Neural cell (in vitro differentiated cells): ENCODE results near the gene MRGPRE.

Source experiments
- EP300 ChIP-seq: fragments of 450-650 bp; conservative IDR thresholded peaks from 2 replicates; pipeline ENCODE4 v1.6.1; 2014; ENCODE audit warnings: antibody characterized with exemption, mild to moderate bottlenecking, moderate library complexity; ENCODE audit not compliant: poor library complexity, severe bottlenecking
- POLR2AphosphoS5 ChIP-seq: IDR thresholded peaks from 2 replicates; pipeline ENCODE4 v1.6.1; 2012
- RAD21 ChIP-seq: fragments of 450-650 bp; conservative IDR thresholded peaks from 2 replicates; pipeline ENCODE4 v1.6.1; 2014; ENCODE audit warnings: antibody characterized with exemption, mild to moderate bottlenecking, moderate library complexity
- TF ChIP-seq, protein P1 (sequence below): fragments of 450-650 bp; IDR thresholded peaks from 2 replicates; pipeline ENCODE4 v1.5.1; 2014; ENCODE audit warnings: antibody characterized with exemption, mild to moderate bottlenecking, moderate library complexity; ENCODE audit not compliant: poor library complexity, severe bottlenecking

DNA sequence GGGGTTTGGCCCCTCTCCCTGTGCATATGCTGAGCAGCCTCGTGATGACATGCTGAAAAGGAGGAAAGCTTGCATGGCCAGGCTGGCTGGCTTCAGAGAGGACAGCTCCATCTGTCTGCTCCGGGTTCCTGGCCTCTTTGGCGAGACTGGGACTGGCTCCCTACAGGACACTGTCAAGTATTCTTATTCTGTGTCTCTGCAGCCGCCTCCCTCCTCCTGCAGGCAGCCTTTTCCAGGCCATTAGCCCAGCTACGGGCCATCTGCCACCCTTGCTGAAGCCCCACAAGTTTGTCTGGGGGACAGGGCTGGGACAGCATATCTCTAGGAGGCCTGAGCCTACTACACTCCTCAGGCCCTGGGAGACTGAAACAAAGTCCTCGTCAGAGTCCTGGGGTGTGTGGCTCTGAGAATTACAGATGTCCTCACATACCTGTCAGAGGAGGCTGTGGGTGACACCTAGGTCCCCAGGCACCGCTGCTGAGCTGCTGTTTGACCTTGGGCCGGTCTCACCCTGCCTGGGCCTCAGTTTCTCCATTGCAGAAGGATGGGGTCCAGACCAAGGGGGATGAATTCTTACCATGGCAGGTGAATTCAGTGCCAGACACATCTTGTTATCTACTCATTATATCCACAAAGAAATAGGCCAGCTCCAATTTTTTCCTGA lies 24.6 kb downstream of the MRGPRE start:
- TF ChIP-seq, protein P1, sequence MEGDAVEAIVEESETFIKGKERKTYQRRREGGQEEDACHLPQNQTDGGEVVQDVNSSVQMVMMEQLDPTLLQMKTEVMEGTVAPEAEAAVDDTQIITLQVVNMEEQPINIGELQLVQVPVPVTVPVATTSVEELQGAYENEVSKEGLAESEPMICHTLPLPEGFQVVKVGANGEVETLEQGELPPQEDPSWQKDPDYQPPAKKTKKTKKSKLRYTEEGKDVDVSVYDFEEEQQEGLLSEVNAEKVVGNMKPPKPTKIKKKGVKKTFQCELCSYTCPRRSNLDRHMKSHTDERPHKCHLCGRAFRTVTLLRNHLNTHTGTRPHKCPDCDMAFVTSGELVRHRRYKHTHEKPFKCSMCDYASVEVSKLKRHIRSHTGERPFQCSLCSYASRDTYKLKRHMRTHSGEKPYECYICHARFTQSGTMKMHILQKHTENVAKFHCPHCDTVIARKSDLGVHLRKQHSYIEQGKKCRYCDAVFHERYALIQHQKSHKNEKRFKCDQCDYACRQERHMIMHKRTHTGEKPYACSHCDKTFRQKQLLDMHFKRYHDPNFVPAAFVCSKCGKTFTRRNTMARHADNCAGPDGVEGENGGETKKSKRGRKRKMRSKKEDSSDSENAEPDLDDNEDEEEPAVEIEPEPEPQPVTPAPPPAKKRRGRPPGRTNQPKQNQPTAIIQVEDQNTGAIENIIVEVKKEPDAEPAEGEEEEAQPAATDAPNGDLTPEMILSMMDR, result no peak
- no peak for TF ChIP-seq POLR2AphosphoS5
- no peak for TF ChIP-seq RAD21
- no peak for TF ChIP-seq EP300
